CD4-positive, alpha-beta memory T cell (primary cell): ENCODE data around the gene RNF5. TPM values are rescaled to one million over a fixed set of nuclear protein-coding genes. Genes with fewer than 3 reads are reported as not detected.
A peak's percentile ranks its signal among the peaks of the same experiment; 100 is the strongest.
"Not testable (repeated sequence)": the region's sequence is repeated elsewhere in the genome, so short reads cannot be mapped to it uniquely, and the experiment has no call there.

ENCODE experiments used
- CTCF ChIA-PET: fragments of 350-600 bp; sonication (Branson Sonifier 250); formaldehyde crosslinking; loops from one replicate; lab custom pipeline; 2021; ENCODE audit warnings: inconsistent platforms; ENCODE audit not compliant: partially characterized antibody; lab: Charles Lee
- POLR2A ChIA-PET: fragments of 350-600 bp; sonication (Branson Sonifier 250); formaldehyde crosslinking; loops from one replicate; lab custom pipeline; 2021; ENCODE audit not compliant: partially characterized antibody; lab: Charles Lee
- DNase-seq, 5 donors: peaks; one replicate each; pipeline versions ENCODE4 v3.0.0 to v3.0.0-alpha.2; 2020 to 2022; ENCODE audit warnings: mixed read lengths in 1 of 5
- H3K27ac ChIP-seq: one replicate; pipeline ENCODE4 v1.7.0; 2013; ENCODE audit warnings: low read depth, low read length
- H3K27me3 ChIP-seq: 2 replicates; pipeline ENCODE4 v1.7.0; 2013; ENCODE audit warnings: mild to moderate bottlenecking, low read length, moderate library complexity; ENCODE audit not compliant: insufficient read depth
- H3K36me3 ChIP-seq: 2 replicates; pipeline ENCODE4 v1.7.0; 2013; ENCODE audit warnings: mild to moderate bottlenecking, low read length, moderate library complexity; ENCODE audit not compliant: insufficient read depth
- H3K4me1 ChIP-seq: 2 replicates; pipeline ENCODE4 v1.7.0; 2013; ENCODE audit warnings: mild to moderate bottlenecking, low read length, moderate library complexity; ENCODE audit not compliant: insufficient read depth
- H3K4me3 ChIP-seq, 2 donors: one replicate each; pipeline ENCODE4 v1.7.0; 2013; ENCODE audit warnings: low read length in 2 of 2, mild to moderate bottlenecking in 1 of 2
- H3K9me3 ChIP-seq, 2 donors: one replicate each; pipeline ENCODE4 v1.7.0; 2013; ENCODE audit warnings: low read length in 2 of 2, control low read depth in 1 of 2; ENCODE audit not compliant: control insufficient read depth in 1 of 2
- H3K27ac Mint-ChIP-seq, 7 donors: one replicate each; pipeline ENCODE4 v1.8.0; 2020 to 2021; ENCODE audit warnings: mixed read lengths in 7 of 7, mild to moderate bottlenecking in 6 of 7, inconsistent platforms in 3 of 7, moderate library complexity in 3 of 7
- H3K27me3 Mint-ChIP-seq, 2 donors: one replicate each; pipeline ENCODE4 v1.8.0; 2020 to 2021; ENCODE audit warnings: mixed read lengths in 2 of 2
- H3K36me3 Mint-ChIP-seq, 2 donors: one replicate each; pipeline ENCODE4 v1.8.0; 2020 to 2021; ENCODE audit warnings: mixed read lengths in 2 of 2, inconsistent platforms in 1 of 2, mild to moderate bottlenecking in 1 of 2
- H3K4me1 Mint-ChIP-seq, 4 donors: one replicate each; pipeline ENCODE4 v1.8.0; 2020 to 2021; ENCODE audit warnings: mixed read lengths in 4 of 4, mild to moderate bottlenecking in 1 of 4
- H3K4me3 Mint-ChIP-seq, 8 donors: one replicate each; pipeline ENCODE4 v1.8.0; 2020 to 2021; ENCODE audit warnings: mixed read lengths in 8 of 8, mild to moderate bottlenecking in 7 of 8, moderate library complexity in 6 of 8, inconsistent platforms in 3 of 8
- H3K9me3 Mint-ChIP-seq, 8 donors: one replicate each; pipeline ENCODE4 v1.8.0; 2020 to 2021; ENCODE audit warnings: mixed read lengths in 8 of 8, mild to moderate bottlenecking in 5 of 8, inconsistent platforms in 3 of 8, moderate library complexity in 1 of 8
- intact Hi-C: fragments of 100-400 bp; cut with micrococcal nuclease; formaldehyde crosslinking; loops from one replicate; pipeline ENCODE4 v1.15.1; 2023
- polyA plus RNA-seq, 2 donors: library from polyadenylated mRNA; unstranded; fragments of 300-500 nt; fragmentation: Illumina TruSeq; gene quantifications; one replicate each; pipeline ENCODE4 v1.2.3, GENCODE V29; 2021
- total RNA-seq, 2 experiments: library from RNA; stranded (reverse); gene quantifications; one replicate each; pipeline ENCODE4 v1.2.3, GENCODE V29; 2021

Gene RNF5
- total and polyA plus RNA-seq, 4 experiments from 2014 or later = 44.2 to 129 (median 74.7) TPM

GRCh38 chr6:32185681-32186131 is 7.5 kb downstream of the RNF5 start:
- DNase-seq = peak in 4 of 5 donors; percentile 33 to 88 (median 47)
- peaks cover 34 to 54% (median 44%) of the 10 kb centered on the region in 4 donors for H3K4me1 Mint-ChIP-seq
- CTCF ChIA-PET = interaction anchor here (1.0 kb wide), 1 partner anchor 61 kb away, joined by 4 read pairs; no protein-coding TSS in a partner anchor
- POLR2A ChIA-PET = interaction anchor here (0.5 to 12.7 kb wide), 6 partner anchors 10 to 786 kb away, joined by 3 to 188 read pairs (median 3); partner anchors contain the start of genes ATF6B and FKBPL
- Histone ChIP-seq H3K36me3 (peaks cover 59% of the 10 kb centered on the region), H3K4me1 (peaks cover 76% of the 10 kb centered on the region), H3K27ac (peak overlapping the region; percentile 70)
- H3K9me3 ChIP-seq, intact Hi-C loops, H3K27me3 ChIP-seq, H3K4me3 ChIP-seq, H3K27me3 Mint-ChIP-seq, H3K9me3 Mint-ChIP-seq: not testable (repeated sequence)
- peak overlapping the region; percentile 20 to 96 (median 80) for H3K4me3 Mint-ChIP-seq
- peaks cover 40 to 58% of the 10 kb centered on the region in 2 donors for H3K36me3 Mint-ChIP-seq
- peak overlapping the region; percentile 96 to 97 (median 97) for H3K27ac Mint-ChIP-seq

- Histone ChIP-seq H3K4me1 (peaks cover 71% of the 10 kb centered on the region), H3K36me3 (peaks cover 53% of the 10 kb centered on the region), H3K27ac (peak overlapping the region; percentile 70)
- DNase-seq, H3K4me3 ChIP-seq, CTCF ChIA-PET, intact Hi-C loops, H3K27me3 ChIP-seq, H3K9me3 Mint-ChIP-seq, H3K27me3 Mint-ChIP-seq, H3K9me3 ChIP-seq: not testable (repeated sequence)
- POLR2A ChIA-PET = interaction anchor here (1.2 to 12.7 kb wide), 4 partner anchors 7 to 786 kb away, joined by 3 to 408 read pairs (median 104); partner anchors contain the start of genes AGPAT1, ATF6B, FKBPL and RNF5
- Mint-ChIP-seq H3K36me3 (peaks cover 42 to 60% of the 10 kb centered on the region in 2 donors), H3K27ac (peak overlapping the region; percentile 96 to 97 (median 97)), H3K4me3 (peak overlapping the region; percentile 63 to 96 (median 89)), H3K4me1 (peaks cover 32 to 53% (median 39%) of the 10 kb centered on the region in 4 donors)
These were observed 8.1 kb downstream of the RNF5 start for GRCh38 chr6:32186151-32186840.

- intact Hi-C loops = no loop called here
- H3K36me3 Mint-ChIP-seq = peaks cover 51 to 69% of the 10 kb centered on the region in 2 donors
- Histone ChIP-seq H3K36me3 (peaks cover 45% of the 10 kb centered on the region), H3K27me3 (no peaks in the 10 kb centered on the region), H3K4me1 (peaks cover 63% of the 10 kb centered on the region), H3K9me3 (no peaks in the 10 kb centered on the region), H3K27ac (peak overlapping the region; percentile 70), H3K4me3 (no peak overlapping the region)
- H3K27ac Mint-ChIP-seq = peak overlapping the region; percentile 96 to 97 (median 97)
- no peak for DNase-seq
- no peaks in the 10 kb centered on the region for H3K27me3 Mint-ChIP-seq
- ChIA-PET CTCF (interaction anchor here (0.6 to 0.8 kb wide), 2 partner anchors 9 to 215 kb away, joined by 3 read pairs; partner anchors contain the start of genes DXO and RNF5), POLR2A (interaction anchor here (0.6 to 12.7 kb wide), 4 partner anchors 7 to 675 kb away, joined by 3 to 408 read pairs (median 104); partner anchors contain the start of genes AGPAT1, ATF6B, FKBPL and RNF5)
- H3K9me3 Mint-ChIP-seq = peaks cover 0 to 2% (median 0%) of the 10 kb centered on the region in 8 donors
- H3K4me3 Mint-ChIP-seq = peak overlapping the region; percentile 63 to 96 (median 89)
- H3K4me1 Mint-ChIP-seq = peaks cover 30 to 57% (median 37%) of the 10 kb centered on the region in 4 donors
These were observed 9.0 kb downstream of the RNF5 start for GRCh38 chr6:32187009-32187709.

GRCh38 chr6:32187725-32188380 is 9.6 kb downstream of the RNF5 start:
- H3K9me3 ChIP-seq, intact Hi-C loops, DNase-seq, H3K27me3 ChIP-seq, H3K9me3 Mint-ChIP-seq, H3K4me3 ChIP-seq, H3K27me3 Mint-ChIP-seq: not testable (repeated sequence)
- H3K27ac ChIP-seq = peak overlapping the region; percentile 98
- H3K4me1 ChIP-seq = peaks cover 57% of the 10 kb centered on the region
- H3K27ac Mint-ChIP-seq = peak overlapping the region; percentile 96 to 97 (median 97)
- peak overlapping the region; percentile 54 to 96 (median 94) for H3K4me3 Mint-ChIP-seq
- H3K4me1 Mint-ChIP-seq = peaks cover 30 to 62% (median 35%) of the 10 kb centered on the region in 4 donors
- POLR2A ChIA-PET = interaction anchor here (0.6 to 12.7 kb wide), 4 partner anchors 7 to 674 kb away, joined by 3 to 408 read pairs (median 104); partner anchors contain the start of genes AGPAT1, ATF6B, FKBPL and RNF5
- H3K36me3 ChIP-seq = peaks cover 38% of the 10 kb centered on the region
- CTCF ChIA-PET = interaction anchor here (0.6 to 0.8 kb wide), 2 partner anchors 10 to 216 kb away, joined by 3 read pairs; partner anchors contain the start of genes DXO and RNF5
- H3K36me3 Mint-ChIP-seq = peaks cover 53 to 71% of the 10 kb centered on the region in 2 donors

GRCh38 chr6:32188381-32189068 is 10.3 kb downstream of the RNF5 start:
- CTCF ChIA-PET = interaction anchor here (1.2 to 3.0 kb wide), 2 partner anchors 9 to 34 kb away, joined by 3 to 18 read pairs; no protein-coding TSS in a partner anchor
- no peak for DNase-seq
- peaks cover 31% of the 10 kb centered on the region for H3K36me3 ChIP-seq
- Mint-ChIP-seq H3K27ac (peak overlapping the region; percentile 86 to 97 (median 95)), H3K36me3 (peaks cover 53 to 66% of the 10 kb centered on the region in 2 donors), H3K27me3 (no peaks in the 10 kb centered on the region), H3K4me3 (peak overlapping the region; percentile 86 to 96 (median 92)), H3K9me3 (peaks cover 0 to 2% (median 0%) of the 10 kb centered on the region in 8 donors), H3K4me1 (peaks cover 32 to 68% (median 38%) of the 10 kb centered on the region in 4 donors)
- POLR2A ChIA-PET = interaction anchor here (0.8 to 12.7 kb wide), 3 partner anchors 9 to 783 kb away, joined by 4 to 408 read pairs (median 188); partner anchors contain the start of genes AGPAT1, ATF6B, FKBPL and RNF5
- H3K9me3 ChIP-seq = no peaks in the 10 kb centered on the region
- peak overlapping the region; percentile 98 for H3K27ac ChIP-seq
- H3K27me3 ChIP-seq = no peaks in the 10 kb centered on the region
- peaks cover 57% of the 10 kb centered on the region for H3K4me1 ChIP-seq
- intact Hi-C loops = no loop called here
- peak overlapping the region; percentile 44 to 81 for H3K4me3 ChIP-seq
